ENCODE data around the gene ZFYVE9.

- TF ChIP-seq SP1 (IDR thresholded peaks at IDR 0.05; ENCODE audit: low read depth, low read length): no peak
- TF ChIP-seq POLR2AphosphoS5 (IDR thresholded peaks at IDR 0.05; ENCODE audit: low read depth, low read length): no peak
- TF ChIP-seq EGR1 (IDR thresholded peaks at IDR 0.05; ENCODE audit: borderline replicate concordance, low read depth, low read length): no peak
- TF ChIP-seq CTCF (IDR thresholded peaks at IDR 0.05; ENCODE audit: control extremely low read depth in 1 of 3, insufficient read depth in 1 of 3, low read depth in 1 of 3, low read length in 3 of 3): no peak
- TF ChIP-seq, protein P1, sequence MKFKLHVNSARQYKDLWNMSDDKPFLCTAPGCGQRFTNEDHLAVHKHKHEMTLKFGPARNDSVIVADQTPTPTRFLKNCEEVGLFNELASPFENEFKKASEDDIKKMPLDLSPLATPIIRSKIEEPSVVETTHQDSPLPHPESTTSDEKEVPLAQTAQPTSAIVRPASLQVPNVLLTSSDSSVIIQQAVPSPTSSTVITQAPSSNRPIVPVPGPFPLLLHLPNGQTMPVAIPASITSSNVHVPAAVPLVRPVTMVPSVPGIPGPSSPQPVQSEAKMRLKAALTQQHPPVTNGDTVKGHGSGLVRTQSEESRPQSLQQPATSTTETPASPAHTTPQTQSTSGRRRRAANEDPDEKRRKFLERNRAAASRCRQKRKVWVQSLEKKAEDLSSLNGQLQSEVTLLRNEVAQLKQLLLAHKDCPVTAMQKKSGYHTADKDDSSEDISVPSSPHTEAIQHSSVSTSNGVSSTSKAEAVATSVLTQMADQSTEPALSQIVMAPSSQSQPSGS (IDR thresholded peaks at IDR 0.05; ENCODE audit: low read length): no peak
Measured at GRCh38 chr1:52182874-52183400, 41.0 kb downstream of the ZFYVE9 start.

Measured in H1 (cell line).